GM21717 (cell line): ENCODE data around the gene NOC3L.
A peak's percentile ranks its signal among the peaks of the same experiment; 100 is the strongest.
"Not testable (repeated sequence)": the region's sequence is repeated elsewhere in the genome, so short reads cannot be mapped to it uniquely, and the experiment has no call there.

Source experiments
- ATAC-seq: cut with Tn5 transposase; IDR thresholded peaks from one replicate; pipeline ENCODE4 v1.9.1; 2021; ENCODE audit warnings: mild to moderate bottlenecking, moderate library complexity; ENCODE audit not compliant: unreplicated experiment

Gene NOC3L

GRCh38 chr10:94361171-94361794, 1.5 kb downstream of the NOC3L start:
- no peak for ATAC-seq

- no peak for ATAC-seq
Observed at GRCh38 chr10:94358480-94358879, 4.3 kb downstream of the NOC3L start.

- ATAC-seq, result no peak
Observed at GRCh38 chr10:94357193-94357592, 5.5 kb downstream of the NOC3L start.

DNA sequence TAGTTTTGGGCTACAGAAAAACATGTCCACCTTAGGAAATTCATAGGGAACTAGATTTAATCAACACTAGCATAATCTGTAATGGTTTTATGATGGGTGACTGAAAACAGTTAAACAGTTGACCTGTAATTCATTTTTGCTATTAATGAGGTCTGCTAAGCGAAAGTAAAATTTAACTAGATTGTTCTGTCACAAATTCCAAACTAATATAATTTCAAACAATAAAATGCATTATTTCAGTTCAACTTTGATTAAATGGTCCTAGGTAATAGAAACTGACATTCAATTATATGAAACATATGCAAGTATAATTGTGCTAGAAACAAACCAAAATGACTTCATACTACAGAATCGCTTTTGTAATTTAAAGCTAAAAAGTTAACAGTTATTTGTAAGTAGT, 6.9 kb downstream of the NOC3L start:
- ATAC-seq, result no peak

GRCh38 chr10:94353336-94353735, 9.4 kb downstream of the NOC3L start:
- ATAC-seq, result no peak

- ATAC-seq, result no peak
Observed at GRCh38 chr10:94351089-94351488, 11.7 kb downstream of the NOC3L start.

- ATAC-seq, result not testable (repeated sequence)
Observed at GRCh38 chr10:94350500-94350899, 12.2 kb downstream of the NOC3L start.

GRCh38 chr10:94349327-94349726, 13.4 kb downstream of the NOC3L start:
- ATAC-seq, result no peak

DNA sequence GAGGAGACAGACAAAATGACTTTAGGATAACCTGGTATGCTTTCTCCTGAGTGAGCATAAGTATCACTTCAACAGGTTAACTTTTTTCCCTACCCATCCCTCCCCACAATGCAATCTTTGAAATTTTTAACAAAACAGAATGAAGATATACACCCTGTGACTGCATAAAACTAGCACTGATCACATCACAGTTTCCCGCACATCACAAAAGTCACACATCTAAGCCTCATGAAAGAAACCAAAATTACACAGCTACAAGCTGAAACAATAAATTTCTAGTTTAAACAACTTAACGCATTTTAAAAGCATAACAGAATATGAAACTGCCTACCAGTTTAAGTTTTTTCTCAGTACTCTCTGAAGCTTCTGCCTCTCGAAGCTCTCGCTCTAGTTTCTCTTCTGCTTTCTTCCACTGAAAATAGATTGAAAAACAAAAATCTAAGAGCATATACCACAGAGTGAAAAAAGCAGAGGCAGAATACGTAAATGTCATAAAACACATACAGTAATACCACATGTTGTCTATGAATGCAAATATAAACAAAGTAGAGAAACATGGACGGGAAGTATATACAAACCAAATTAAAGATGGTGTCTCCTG, 18.1 kb downstream of the NOC3L start:
- peak; percentile 93 for ATAC-seq

GRCh38 chr10:94343151-94343550, 19.6 kb downstream of the NOC3L start:
- no peak for ATAC-seq

DNA sequence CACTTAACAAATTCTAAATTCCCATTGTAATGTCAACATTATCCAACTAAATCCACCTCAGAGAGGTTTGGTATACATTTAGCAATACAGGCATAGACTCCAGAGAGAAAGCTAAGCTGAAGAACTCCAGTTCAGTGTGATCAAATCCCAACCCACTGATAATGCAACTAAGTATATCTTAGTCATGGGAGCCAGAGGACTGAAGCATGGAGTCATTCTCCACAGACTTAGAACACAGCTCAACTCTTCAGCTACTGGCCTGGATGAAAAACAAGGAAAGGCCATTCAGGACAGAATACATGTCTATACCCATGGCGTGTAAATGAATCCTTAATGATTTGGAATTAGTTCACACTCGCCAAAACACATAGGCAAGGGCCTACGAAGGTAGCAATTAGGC, 27.9 kb downstream of the NOC3L start:
- no peak for ATAC-seq

DNA sequence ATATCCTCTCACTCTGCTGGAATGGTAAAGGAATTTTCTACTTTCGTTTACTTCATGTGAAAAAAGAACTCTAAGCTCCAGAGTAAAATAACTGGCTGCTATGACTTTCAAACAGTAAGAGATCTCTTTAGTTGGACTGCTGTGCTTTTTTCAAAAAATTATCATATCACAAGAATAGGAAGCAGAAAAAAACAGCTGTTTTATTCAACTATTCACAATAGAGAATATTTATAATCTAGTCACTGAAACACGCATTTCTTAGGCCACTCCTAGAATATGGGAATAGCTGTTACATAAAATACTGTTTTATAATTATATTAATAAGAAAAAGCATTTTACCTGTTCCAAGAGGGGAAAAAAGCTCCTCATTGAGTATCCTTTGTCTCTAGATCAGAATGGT, 29.7 kb downstream of the NOC3L start:
- ATAC-seq, result no peak

- ATAC-seq, result no peak
Observed at GRCh38 chr10:94328613-94329012, 34.1 kb downstream of the NOC3L start.

GRCh38 chr10:94327649-94328048, 35.1 kb downstream of the NOC3L start:
- ATAC-seq, result no peak

DNA sequence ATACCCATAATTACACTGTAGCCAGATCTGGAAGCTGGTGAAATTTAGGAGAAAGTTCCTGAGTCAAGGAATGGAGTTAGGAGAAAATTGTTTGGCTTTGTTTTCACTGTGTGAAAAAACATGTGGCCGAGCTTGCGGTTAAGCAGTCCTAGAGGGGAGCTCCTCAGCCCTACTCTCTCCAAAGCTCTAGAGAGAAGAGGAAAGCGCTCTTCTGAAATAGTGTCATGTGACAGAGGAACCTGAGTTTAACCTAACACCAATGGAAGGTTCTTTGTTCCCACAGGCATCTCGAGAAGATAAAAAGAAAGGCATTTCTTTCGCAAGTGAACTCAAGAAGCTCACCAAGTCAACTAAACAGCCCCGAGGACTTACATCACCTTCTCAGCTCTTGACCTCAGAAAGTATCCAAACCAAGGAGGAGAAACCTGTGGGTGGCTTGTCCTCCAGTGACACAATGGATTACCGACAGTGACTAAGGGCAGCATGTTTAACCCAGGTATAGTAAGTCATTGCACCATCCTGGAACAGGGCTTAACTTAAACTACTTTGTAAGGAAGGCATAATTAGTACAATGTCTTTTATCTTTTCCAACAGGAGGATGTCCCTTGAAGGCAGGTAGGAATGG, 38.0 kb downstream of the NOC3L start:
- ATAC-seq, result no peak

- ATAC-seq, result no peak
Observed at GRCh38 chr10:94320285-94320914, 42.3 kb downstream of the NOC3L start.

DNA sequence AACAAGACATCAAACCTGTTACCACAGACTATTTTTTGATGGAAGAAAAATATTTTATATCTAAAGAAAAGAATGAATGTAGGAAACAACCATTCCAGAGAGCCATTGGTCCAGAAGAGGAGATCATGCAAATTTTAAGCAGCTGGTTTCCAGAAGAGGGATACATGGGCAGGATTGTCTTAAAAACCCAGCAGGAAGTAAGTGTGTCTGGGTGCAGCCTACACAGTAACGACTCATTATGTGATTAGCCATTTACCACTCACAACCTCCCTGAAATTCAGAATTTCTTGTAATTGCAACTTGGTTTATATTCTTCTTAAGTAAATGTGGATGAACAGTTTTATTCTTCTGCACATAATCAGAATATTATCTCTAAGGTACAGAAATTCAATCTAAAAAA, 46.2 kb downstream of the NOC3L start:
- no peak for ATAC-seq

GRCh38 chr10:94315975-94316464, 46.7 kb downstream of the NOC3L start:
- ATAC-seq, result no peak

GRCh38 chr10:94315024-94315451, 47.7 kb downstream of the NOC3L start:
- no peak for ATAC-seq

GRCh38 chr10:94310369-94310768, 52.4 kb downstream of the NOC3L start:
- no peak for ATAC-seq

GRCh38 chr10:94308866-94309265, 53.9 kb downstream of the NOC3L start:
- ATAC-seq, result no peak
